ENCODE data around the gene STAT2. TPM values are rescaled to one million over a fixed set of nuclear protein-coding genes. Genes with fewer than 3 reads are reported as not detected.
"Not testable (repeated sequence)": the region's sequence is repeated elsewhere in the genome, so short reads cannot be mapped to it uniquely, and the experiment has no call there.

STAT2 gene
- 100 to 1,000 TPM; 120 to 174 (median 144) TPM for polyA plus RNA-seq (ENCODE audit: insufficient read depth in 1 of 5, insufficient read length in 5 of 5, low replicate concordance in 1 of 5)
- long read RNA-seq, donor 1, result 0 reads
- long read RNA-seq, donor 2, partial matches to known transcripts, result 0 of 1 reads
- long read RNA-seq, donor 2, other reads (novel, unspliced or antisense), result 0 of 1 reads
- long read RNA-seq, donor 3, result 0 reads
- long read RNA-seq, donor 4, result 0 reads
- long read RNA-seq, donor 5, partial matches to known transcripts, result 0 of 1 reads
- long read RNA-seq, donor 5, other reads (novel, unspliced or antisense), result 0 of 1 reads
- long read RNA-seq, donor 6, partial matches to known transcripts, result 0 of 4 reads
- long read RNA-seq, donor 6, other reads (novel, unspliced or antisense), result 0 of 4 reads
- long read RNA-seq, donor 7, result 0 reads
- long read RNA-seq, donor 8, partial matches to known transcripts, result 0 of 3 reads
- long read RNA-seq, donor 8, other reads (novel, unspliced or antisense), result 0 of 3 reads

- DNase-seq, result peak; percentile 99 to 100
These were observed at the start of gene STAT2 for GRCh38 chr12:56359851-56360767. STAT2 (minus strand) TSS chr12:56360107; CDS start chr12:56356571, 3,536 bp downstream.

DNA sequence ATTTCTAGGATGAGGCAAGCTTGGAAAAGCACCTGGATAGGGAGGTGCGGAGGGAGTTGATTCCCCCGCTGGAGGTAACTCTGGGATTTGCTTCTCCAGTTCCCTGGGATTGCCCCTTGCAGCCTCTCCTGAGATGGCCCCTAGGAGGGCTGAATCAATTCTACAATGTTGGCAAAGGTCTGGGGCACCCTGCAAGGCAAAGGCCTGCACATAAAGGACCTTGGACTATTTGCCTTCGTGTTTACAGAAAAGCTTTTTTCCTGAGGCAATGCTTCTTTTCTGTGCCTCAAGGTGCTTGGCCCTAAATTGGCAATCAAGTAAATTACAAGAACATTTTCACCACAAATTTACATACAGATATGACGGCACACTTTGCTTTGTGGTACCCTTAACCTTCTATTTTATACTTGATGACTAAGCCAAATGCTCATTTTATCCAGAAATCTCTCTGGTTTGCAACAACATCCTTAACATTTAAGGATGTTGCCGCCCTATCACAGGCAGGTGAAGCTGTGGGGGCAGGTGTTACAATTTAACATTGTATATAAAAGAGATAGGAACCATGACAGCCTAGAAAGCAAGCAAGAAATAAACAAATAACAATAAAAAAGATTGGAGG is 49.0 kb upstream of the STAT2 start:
- DNase-seq, result no peak

DNA sequence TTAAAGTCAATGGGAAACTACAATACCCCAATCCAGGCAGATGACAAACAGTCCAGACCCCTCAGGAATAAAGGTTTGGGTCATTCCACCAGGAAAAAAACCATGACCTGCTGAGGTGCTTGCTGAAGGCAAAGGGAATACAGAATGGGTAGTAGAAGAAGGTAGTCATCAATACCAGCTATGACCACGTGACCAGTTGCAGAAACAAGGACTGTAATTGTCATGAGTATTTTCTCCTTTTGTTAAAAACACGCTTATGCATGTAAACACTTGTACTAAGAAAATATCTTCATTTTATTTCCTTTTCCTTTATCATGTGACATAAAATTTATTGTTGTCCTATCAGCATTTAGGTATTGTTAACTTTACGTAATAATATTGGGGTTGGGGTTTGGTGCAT is 44.3 kb upstream of the STAT2 start:
- DNase-seq, result not testable (repeated sequence)

- not testable (repeated sequence) for DNase-seq
These were observed 41.7 kb upstream of the STAT2 start for GRCh38 chr12:56401612-56402011.

GRCh38 chr12:56401125-56401524 is 41.2 kb upstream of the STAT2 start:
- not testable (repeated sequence) for DNase-seq

- DNase-seq, result not testable (repeated sequence)
These were observed 39.6 kb upstream of the STAT2 start for GRCh38 chr12:56399466-56399865.

GRCh38 chr12:56398324-56398723 is 38.4 kb upstream of the STAT2 start:
- DNase-seq, result no peak

GRCh38 chr12:56392331-56392730 is 32.4 kb upstream of the STAT2 start:
- no peak for DNase-seq

GRCh38 chr12:56391721-56392120 is 31.8 kb upstream of the STAT2 start:
- no peak for DNase-seq

DNA sequence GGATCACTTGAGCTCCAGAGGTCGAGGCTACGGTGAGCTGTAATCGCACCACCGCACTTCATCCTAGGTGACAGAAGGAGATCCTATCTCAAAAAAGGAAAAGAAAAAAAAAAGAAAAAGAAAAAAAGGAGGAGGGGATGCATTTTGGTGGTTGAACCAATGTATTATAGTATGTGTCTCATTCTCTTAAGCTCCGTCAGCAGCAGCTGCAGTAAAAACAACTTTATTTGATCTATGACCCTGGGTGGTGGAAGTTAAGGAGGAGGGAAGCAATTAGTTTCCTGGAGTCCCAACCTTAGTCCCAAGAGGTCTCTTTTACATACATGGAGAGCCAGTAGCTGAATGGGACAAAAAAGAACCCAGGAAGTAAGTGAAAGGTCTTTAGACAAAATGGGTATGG is 29.5 kb upstream of the STAT2 start:
- no peak for DNase-seq

- DNase-seq, result peak; percentile 8 to 10
These were observed 27.3 kb upstream of the STAT2 start for GRCh38 chr12:56387152-56387736.

DNA sequence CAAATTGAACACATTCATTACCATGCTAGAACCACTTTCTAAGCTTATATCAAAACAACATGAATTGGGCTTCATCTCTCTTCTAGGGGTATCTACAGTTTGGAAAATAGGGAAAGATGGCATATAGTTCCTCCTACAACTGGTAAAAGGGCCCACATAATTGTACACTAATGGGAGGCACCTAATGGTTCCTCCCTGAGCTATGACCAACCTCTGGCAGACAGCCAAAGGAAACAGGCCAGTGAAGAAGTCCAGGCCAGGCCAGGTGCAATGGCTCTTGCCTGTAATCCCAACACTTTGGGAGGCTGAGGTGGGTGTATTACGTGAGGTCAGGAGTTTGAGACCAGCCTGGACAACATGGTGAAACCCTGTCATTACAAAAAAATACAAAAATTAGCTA is 26.0 kb upstream of the STAT2 start:
- DNase-seq, result no peak

DNA sequence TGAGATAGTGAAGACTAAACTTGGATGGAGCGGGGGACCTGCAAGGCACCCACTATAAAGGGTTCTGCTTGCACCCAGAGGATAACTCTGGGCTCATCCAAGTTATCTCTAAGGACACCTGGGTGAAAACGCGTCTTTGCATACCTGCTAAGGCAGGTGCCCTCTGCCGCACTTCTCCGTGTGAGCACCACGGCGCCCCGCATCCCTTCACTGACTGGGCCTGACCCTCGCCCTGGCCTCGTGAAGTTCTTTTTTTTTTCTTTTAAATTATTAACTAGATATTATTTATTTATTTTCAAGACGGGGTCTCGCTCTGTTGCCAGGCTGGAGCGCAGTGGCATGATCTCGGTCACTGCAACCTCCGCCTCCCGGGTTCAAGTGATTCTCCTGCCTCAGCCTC is 22.7 kb upstream of the STAT2 start:
- no peak for DNase-seq

DNA sequence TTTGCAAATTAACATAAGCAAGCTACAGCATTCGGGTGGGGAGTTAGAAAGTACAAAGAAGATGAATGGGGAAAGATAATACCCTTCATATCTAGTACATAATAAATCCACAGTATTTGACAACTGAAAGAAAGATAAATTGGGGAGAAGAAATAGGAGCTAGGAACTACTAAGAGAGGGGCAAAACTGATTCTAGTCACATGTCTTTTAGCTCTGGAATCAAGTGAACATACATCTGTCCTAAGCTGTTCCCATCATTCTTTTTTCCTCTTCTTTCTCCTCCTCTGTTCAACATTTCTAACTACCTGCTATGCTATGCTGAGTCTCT is 18.0 kb upstream of the STAT2 start:
- no peak for DNase-seq

DNA sequence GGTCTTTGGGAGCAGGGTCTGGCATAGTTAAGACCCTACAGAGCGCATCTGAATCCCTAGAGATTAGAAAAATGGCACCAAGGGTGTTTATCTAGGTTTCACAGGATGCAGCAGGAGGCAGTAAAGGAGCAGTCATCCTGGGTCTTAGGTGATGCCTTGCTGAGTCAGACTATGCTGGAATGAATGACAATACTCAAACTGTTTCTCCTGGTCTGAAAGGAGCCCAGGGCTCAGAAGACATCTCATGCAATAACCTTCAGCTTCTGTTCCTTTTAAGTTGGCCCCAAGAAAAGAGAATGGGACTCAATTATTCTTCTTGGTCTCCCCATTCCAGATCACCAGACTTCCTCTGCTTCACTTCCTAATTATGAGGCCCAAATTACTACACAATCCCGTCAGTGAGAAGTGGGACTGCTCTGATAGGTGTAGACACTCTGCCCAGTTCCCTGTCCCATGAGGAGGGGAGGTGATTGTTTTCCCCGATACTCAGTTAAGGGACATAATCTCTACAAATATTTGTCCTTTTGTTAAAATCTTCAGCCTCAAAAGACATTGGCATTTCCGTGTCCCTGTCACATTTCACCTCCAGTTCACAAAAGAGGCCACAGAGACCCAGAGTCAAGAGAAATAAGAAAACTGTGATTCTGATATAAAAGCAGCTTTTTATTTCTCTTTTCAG is 17.5 kb upstream of the STAT2 start:
- DNase-seq, result no peak

- no peak for DNase-seq
These were observed 15.9 kb upstream of the STAT2 start for GRCh38 chr12:56375598-56376434.

GRCh38 chr12:56374726-56375597 is 15.1 kb upstream of the STAT2 start:
- DNase-seq, result no peak

DNA sequence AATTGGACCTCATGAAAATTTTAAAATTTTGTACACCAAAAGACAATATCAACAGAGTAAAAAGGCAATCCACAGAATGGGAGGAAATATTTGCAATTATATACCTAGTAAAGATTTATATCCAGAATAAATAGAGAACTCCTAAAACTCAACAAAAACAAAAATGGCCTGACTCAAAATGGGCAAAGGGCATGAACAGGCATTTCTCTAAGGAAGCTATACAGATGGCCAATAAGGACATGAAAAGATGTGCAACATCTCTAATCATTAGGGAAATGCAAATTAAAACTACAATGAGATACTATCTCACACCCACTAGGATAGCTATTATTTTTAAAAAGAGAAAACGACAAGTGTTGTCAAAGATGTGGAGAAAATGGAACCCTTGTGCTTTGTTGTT is 13.6 kb upstream of the STAT2 start:
- DNase-seq, result no peak

DNA sequence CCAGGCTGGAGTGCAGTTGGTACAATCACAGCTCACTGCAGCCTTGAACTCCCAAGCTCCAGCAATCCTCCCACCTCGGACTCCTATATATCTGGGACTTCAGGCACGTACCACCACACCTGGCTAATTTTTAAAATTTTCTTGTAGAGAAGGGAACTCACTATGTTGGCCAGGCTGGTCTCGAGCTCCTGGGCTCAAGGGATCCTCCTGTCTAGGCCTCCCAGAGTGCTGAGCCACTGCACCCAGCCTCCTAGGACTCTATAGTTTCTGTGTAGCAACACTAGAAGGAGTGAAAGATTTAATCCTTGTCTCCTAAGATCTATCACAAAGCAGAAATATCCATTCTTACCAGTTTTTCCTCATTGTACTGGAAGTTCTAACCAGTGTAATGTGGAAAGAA is 7.0 kb upstream of the STAT2 start:
- no peak for DNase-seq
